ENCODE data around the gene ARHGAP6. TPM values are rescaled to one million over a fixed set of nuclear protein-coding genes. Genes with fewer than 3 reads are reported as not detected.
A peak's percentile ranks its signal among the peaks of the same experiment; 100 is the strongest.

Gene ARHGAP6
- total RNA-seq, 1 donor from 2014 or later, result 3.1 TPM

GRCh38 chrX:11381464-11381863, 284.3 kb downstream of the ARHGAP6 start:
- no peak overlapping the region for H3K27ac ChIP-seq (replicated peaks)
- no peaks in the 10 kb centered on the region for H3K27me3 ChIP-seq (ENCODE audit: low read depth)
- H3K9me3 ChIP-seq (replicated peaks), result no peaks in the 10 kb centered on the region
- DNase-seq, result no peak
- no peaks in the 10 kb centered on the region for H3K4me1 ChIP-seq
- no peak overlapping the region for H3K4me3 ChIP-seq
- intact Hi-C loops (cut with micrococcal nuclease), result no loop called here
- TF ChIP-seq CTCF (IDR thresholded peaks at IDR 0.05; ENCODE audit: borderline replicate concordance), result peak; percentile 53
- no peaks in the 10 kb centered on the region for H3K36me3 ChIP-seq

DNA sequence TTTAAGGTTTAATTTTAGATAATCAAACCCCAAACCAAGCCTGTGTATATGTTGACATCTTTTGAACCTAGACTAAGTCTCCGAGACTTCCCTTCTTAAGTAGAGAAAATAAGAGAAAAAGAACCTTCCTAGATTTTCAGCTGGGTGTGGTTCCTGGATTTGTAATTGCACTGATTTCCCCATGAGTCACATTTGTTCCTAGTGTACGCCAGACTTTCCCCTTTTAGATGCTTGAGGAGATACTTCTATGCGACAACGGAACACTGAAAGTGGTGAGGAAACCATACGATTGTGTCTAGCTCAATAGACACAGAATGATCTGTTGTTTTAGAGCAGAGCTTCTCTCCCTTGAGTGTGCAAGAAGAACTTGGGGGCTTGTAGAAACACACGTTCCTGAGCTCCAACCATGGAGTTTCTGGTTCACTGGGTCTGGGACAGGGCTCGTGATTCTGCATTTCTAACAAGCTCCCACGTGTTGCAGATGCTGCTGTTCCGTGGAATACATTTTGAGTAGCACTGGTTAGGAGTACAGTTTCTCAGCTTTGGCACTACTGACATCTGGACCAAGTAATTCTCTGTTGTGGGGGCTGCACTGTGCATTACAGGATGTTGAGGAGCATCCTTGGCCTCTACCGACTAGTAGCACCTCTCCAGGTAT, 285.4 kb downstream of the ARHGAP6 start:
- H3K27me3 ChIP-seq (ENCODE audit: low read depth), result no peaks in the 10 kb centered on the region
- no peaks in the 10 kb centered on the region for H3K36me3 ChIP-seq
- TF ChIP-seq CTCF (IDR thresholded peaks at IDR 0.05; ENCODE audit: borderline replicate concordance), result no peak
- H3K4me1 ChIP-seq, result no peaks in the 10 kb centered on the region
- DNase-seq, result no peak
- H3K9me3 ChIP-seq (replicated peaks), result no peaks in the 10 kb centered on the region
- no peak overlapping the region for H3K4me3 ChIP-seq
- H3K27ac ChIP-seq (replicated peaks), result peak overlapping the region; percentile 38
- intact Hi-C loops (cut with micrococcal nuclease), result no loop called here

DNA sequence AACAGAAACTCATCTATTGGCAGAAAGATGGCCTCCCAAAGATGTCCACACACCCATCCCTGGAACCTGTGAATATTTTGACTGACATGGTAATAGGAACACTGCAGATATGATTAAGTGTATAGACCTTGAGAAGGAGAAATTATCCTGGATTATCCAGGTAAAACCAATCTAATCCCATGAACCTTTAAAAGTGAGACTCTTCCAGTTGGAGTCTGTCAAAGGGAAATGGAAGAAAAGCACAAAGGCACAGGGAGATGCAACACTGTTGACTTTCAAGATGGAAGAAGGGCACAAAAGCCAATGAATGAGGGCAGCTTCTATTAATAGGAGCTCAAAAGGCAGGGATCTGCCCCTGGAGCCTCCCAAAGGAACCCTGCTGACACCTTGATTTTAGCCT, 289.6 kb downstream of the ARHGAP6 start:
- H3K9me3 ChIP-seq (replicated peaks), result no peaks in the 10 kb centered on the region
- no peak for TF ChIP-seq CTCF (IDR thresholded peaks at IDR 0.05; ENCODE audit: borderline replicate concordance)
- no peaks in the 10 kb centered on the region for H3K27me3 ChIP-seq (ENCODE audit: low read depth)
- no peaks in the 10 kb centered on the region for H3K36me3 ChIP-seq
- intact Hi-C loops (cut with micrococcal nuclease), result no loop called here
- H3K4me3 ChIP-seq, result no peak overlapping the region
- H3K4me1 ChIP-seq, result no peaks in the 10 kb centered on the region
- no peak for DNase-seq
- H3K27ac ChIP-seq (replicated peaks), result no peak overlapping the region

DNA sequence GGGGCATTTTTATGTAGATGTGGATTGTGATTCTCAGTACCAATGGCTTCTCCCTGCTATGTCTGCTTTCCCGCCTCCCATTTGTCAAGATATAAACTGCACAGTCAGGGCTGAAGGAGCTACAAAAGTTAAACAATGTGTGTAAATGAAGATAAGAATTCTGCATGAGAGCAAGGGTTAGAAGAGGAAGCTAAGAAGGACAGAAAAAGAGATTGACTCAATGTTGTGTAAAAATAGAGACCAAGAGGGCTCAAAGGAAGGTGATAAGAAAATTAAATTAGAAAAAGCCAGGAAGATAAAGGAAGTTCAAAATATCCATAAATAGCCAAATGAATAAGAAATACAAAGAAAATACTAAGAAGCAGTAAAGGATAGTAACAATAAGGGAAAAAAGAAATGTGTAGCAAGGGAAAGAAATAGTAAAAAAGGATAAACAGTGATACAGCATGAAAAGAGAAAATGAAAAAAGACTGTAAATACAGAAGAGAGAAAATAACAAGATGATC, 290.1 kb downstream of the ARHGAP6 start:
- Histone ChIP-seq H3K4me3 (no peak overlapping the region), H3K27me3 (ENCODE audit: low read depth) (no peaks in the 10 kb centered on the region), H3K36me3 (no peaks in the 10 kb centered on the region), H3K27ac (replicated peaks) (no peak overlapping the region), H3K4me1 (no peaks in the 10 kb centered on the region), H3K9me3 (replicated peaks) (no peaks in the 10 kb centered on the region)
- no peak for TF ChIP-seq CTCF (IDR thresholded peaks at IDR 0.05; ENCODE audit: borderline replicate concordance)
- no peak for DNase-seq
- intact Hi-C loops (cut with micrococcal nuclease), result no loop called here

DNA sequence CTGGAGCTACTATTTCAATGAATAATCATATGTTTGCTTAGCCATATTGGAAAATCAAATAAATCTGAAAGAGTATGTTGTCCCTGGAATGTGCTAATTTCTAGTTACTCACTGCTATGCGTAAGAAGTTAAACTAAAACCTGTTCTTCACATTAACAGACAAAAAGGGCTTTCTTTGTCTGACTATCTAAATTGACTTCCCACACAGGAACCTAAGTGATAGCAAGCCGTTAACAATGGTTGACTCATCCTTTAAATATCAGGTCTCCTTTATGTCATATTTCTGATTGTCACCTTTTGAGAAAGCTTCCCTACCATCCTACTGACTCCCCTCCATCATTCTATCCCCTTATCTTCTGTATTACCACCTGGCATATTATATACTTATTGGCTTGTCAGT, 291.1 kb downstream of the ARHGAP6 start:
- intact Hi-C loops (cut with micrococcal nuclease), result no loop called here
- no peak for DNase-seq
- H3K4me1 ChIP-seq, result no peaks in the 10 kb centered on the region
- no peaks in the 10 kb centered on the region for H3K9me3 ChIP-seq (replicated peaks)
- no peak overlapping the region for H3K27ac ChIP-seq (replicated peaks)
- no peak overlapping the region for H3K4me3 ChIP-seq
- no peaks in the 10 kb centered on the region for H3K36me3 ChIP-seq
- H3K27me3 ChIP-seq (ENCODE audit: low read depth), result no peaks in the 10 kb centered on the region
- TF ChIP-seq CTCF (IDR thresholded peaks at IDR 0.05; ENCODE audit: borderline replicate concordance), result no peak
